ENCODE results near the gene IL4I1. TPM values are rescaled to one million over a fixed set of nuclear protein-coding genes. Genes with fewer than 3 reads are reported as not detected.

The IL4I1 gene
- total and polyA plus RNA-seq, 11 donors = 0.27 to 21.6 (median 0.44) TPM; not detected in 4

DNA sequence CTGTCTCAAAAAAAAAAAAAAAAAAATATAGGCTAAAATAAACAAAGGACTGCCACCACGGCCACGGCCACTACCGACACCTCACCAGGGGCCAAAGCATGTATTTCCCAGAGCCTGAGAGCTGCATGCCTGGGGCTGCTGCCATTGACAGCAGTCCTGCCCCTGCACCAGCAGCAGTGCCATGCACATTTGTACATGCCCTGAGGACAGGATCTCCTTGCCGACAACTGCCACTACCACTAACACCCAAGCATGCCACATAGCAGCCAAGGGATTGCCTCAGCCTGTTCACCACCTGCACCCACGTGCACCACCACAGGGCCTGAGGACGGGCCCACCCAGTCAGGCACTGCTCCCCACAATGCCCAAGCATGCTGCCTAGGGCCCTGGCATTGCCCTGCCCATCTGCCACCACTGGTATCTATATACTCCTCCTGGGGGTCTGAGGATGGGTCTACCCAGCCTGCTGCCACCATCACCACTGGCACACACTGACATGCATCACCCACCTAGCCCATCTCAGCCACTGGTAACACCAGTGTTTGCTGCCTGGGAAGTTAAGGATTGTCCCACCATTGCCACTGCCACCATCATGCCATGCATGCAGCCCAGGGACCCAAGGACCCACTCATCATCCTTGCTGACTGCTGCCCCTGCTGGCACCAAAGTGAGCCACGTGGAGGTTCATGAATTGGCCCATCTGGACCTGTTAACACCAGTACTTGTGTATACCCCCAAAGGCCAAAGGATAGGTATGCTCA is 43.2 kb upstream of the IL4I1 start:
- intact Hi-C loops (cut with DNase I) = loop anchor here in 4 of 10 donors (2.0 to 10.0 kb wide), 3 partner anchors 42 to 195 kb away; no protein-coding TSS in a partner anchor
- TF ChIP-seq POLR2A (IDR thresholded peaks at IDR 0.05) (no peak), CTCF (IDR thresholded peaks at IDR 0.05) (no peak)

GRCh38 chr19:49938662-49939061 is 42.0 kb upstream of the IL4I1 start:
- Histone ChIP-seq H3K36me3 (no peaks in the 10 kb centered on the region), H3K4me1 (peaks cover 0 to 10% (median 4%) of the 10 kb centered on the region in 12 donors), H3K9me3 (no peaks in the 10 kb centered on the region), H3K27me3 (peaks cover 0 to 7% (median 0%) of the 10 kb centered on the region in 9 donors), H3K27ac (no peak overlapping the region), H3K4me3 (no peak overlapping the region)
- no peak for DNase-seq
- TF ChIP-seq POLR2A (IDR thresholded peaks at IDR 0.05) (no peak), CTCF (IDR thresholded peaks at IDR 0.05) (no peak)
- WGBS, 4 donors = 60 to 80% (median 68%) methylated on average over 4 of the region's 4 CpGs
- intact Hi-C loops (cut with DNase I) = loop anchor here in 3 of 10 donors (5.0 to 10.0 kb wide), 2 partner anchors 44 to 196 kb away; no protein-coding TSS in a partner anchor
- no peak for ATAC-seq

More for the DNA sequence above, 43.2 kb upstream of the IL4I1 start:
- H3K9me3 ChIP-seq = no peaks in the 10 kb centered on the region
- peaks cover 0 to 14% (median 4%) of the 10 kb centered on the region in 12 donors for H3K4me1 ChIP-seq
- H3K4me3 ChIP-seq = no peak overlapping the region
- peaks cover 0 to 7% (median 0%) of the 10 kb centered on the region in 9 donors for H3K27me3 ChIP-seq
- 71 to 78% (median 73%) methylated on average over 4 to 7 of the region's 7 CpGs for WGBS, 4 donors
- no peaks in the 10 kb centered on the region for H3K36me3 ChIP-seq
- peak in 1 of 4 donors; percentile 20 for ATAC-seq
- H3K27ac ChIP-seq = no peak overlapping the region
- no peak for DNase-seq

GRCh38 chr19:49937750-49938381 is 41.2 kb upstream of the IL4I1 start:
- DNase-seq = peak; percentile 72 to 91 (median 74)
- peak; percentile 73 to 90 (median 88) for ATAC-seq
- intact Hi-C loops (cut with DNase I) = loop anchor here in 8 of 10 donors (1.0 to 10.0 kb wide), 5 partner anchors 44 to 197 kb away; no protein-coding TSS in a partner anchor
- H3K9me3 ChIP-seq = no peaks in the 10 kb centered on the region
- TF ChIP-seq CTCF (IDR thresholded peaks at IDR 0.05) = peak; percentile 90 to 99 (median 97)
- TF ChIP-seq POLR2A (IDR thresholded peaks at IDR 0.05) = no peak
- H3K4me3 ChIP-seq = peak overlapping the region in 8 of 12 donors; percentile 8 to 38 (median 29)
- peaks cover 0 to 10% (median 4%) of the 10 kb centered on the region in 12 donors for H3K4me1 ChIP-seq
- peaks cover 0 to 7% (median 0%) of the 10 kb centered on the region in 9 donors for H3K27me3 ChIP-seq
- H3K27ac ChIP-seq = no peak overlapping the region
- H3K36me3 ChIP-seq = no peaks in the 10 kb centered on the region
- WGBS, 4 donors = 15 to 19% (median 17%) methylated on average over 32 to 35 of the region's 35 CpGs

GRCh38 chr19:49936549-49936948 is 39.9 kb upstream of the IL4I1 start:
- H3K4me3 ChIP-seq = no peak overlapping the region
- H3K4me1 ChIP-seq = peaks cover 0 to 10% (median 4%) of the 10 kb centered on the region in 12 donors
- peaks cover 0 to 7% (median 0%) of the 10 kb centered on the region in 9 donors for H3K27me3 ChIP-seq
- intact Hi-C loops (cut with DNase I) = loop anchor here in 7 of 10 donors (2.0 to 10.0 kb wide), 4 partner anchors 46 to 198 kb away; no protein-coding TSS in a partner anchor
- no peaks in the 10 kb centered on the region for H3K36me3 ChIP-seq
- no peaks in the 10 kb centered on the region for H3K9me3 ChIP-seq
- 64 to 80% (median 70%) methylated on average over 5 of the region's 5 CpGs for WGBS, 4 donors
- no peak for ATAC-seq
- no peak for DNase-seq
- H3K27ac ChIP-seq = no peak overlapping the region
- TF ChIP-seq POLR2A (IDR thresholded peaks at IDR 0.05) (no peak), CTCF (IDR thresholded peaks at IDR 0.05) (no peak)
